Spleen (tissue), 11 donors: Measurements from ENCODE around the gene GSE1. TPM values are rescaled to one million over a fixed set of nuclear protein-coding genes. Genes with fewer than 3 reads are reported as not detected.

Experiments used
- DNase-seq: peaks from one replicate; pipeline ENCODE4 v3.0.0-alpha.2; 2020
- H3K27ac ChIP-seq, 8 donors: fragments of 200-600 bp; sonication (generic) in 7 of 8; 1 replicate in 4 of 8; 2 replicates in 4 of 8; pipeline versions ENCODE4 v1.5.0 to v1.8.0; 2016 to 2021; ENCODE audit warnings: inconsistent platforms in 4 of 8, mild to moderate bottlenecking in 4 of 8, moderate library complexity in 1 of 8
- H3K27me3 ChIP-seq, 7 donors: fragments of 200-600 bp; sonication (generic) in 6 of 7; replicated peaks in 1 of 7; 1 replicate in 4 of 7; 2 replicates in 3 of 7; pipeline versions ENCODE4 v1.5.0 to v1.8.0; 2016 to 2021; ENCODE audit warnings: inconsistent platforms in 3 of 7, mild to moderate bottlenecking in 1 of 7
- H3K36me3 ChIP-seq, 6 donors: fragments of 200-600 bp; sonication (generic) in 5 of 6; 1 replicate in 4 of 6; 2 replicates in 2 of 6; pipeline versions ENCODE4 v1.5.0 to v1.8.0; 2016 to 2021; ENCODE audit warnings: inconsistent platforms in 2 of 6
- H3K4me1 ChIP-seq, 6 donors: fragments of 200-600 bp; sonication (generic) in 5 of 6; 1 replicate in 3 of 6; 2 replicates in 3 of 6; pipeline versions ENCODE4 v1.5.0 to v1.8.0; 2016 to 2021; ENCODE audit warnings: inconsistent platforms in 3 of 6
- H3K4me3 ChIP-seq, 8 donors: fragments of 200-600 bp; sonication (generic) in 7 of 8; 1 replicate in 4 of 8; 2 replicates in 4 of 8; pipeline versions ENCODE4 v1.5.0 to v1.8.0; 2016 to 2021; ENCODE audit warnings: inconsistent platforms in 4 of 8, mild to moderate bottlenecking in 4 of 8, moderate library complexity in 2 of 8
- H3K9me3 ChIP-seq, 8 donors: fragments of 200-600 bp; sonication (generic) in 7 of 8; 1 replicate in 4 of 8; 2 replicates in 4 of 8; pipeline versions ENCODE4 v1.5.0 to v1.8.0; 2016 to 2021; ENCODE audit warnings: inconsistent platforms in 4 of 8
- CTCF ChIP-seq, 11 experiments: fragments of 200-600 bp in 7 of 11; fragments of 450-650 bp in 4 of 11; sonication (generic) in 4 of 11; IDR thresholded peaks in 8 of 11; conservative IDR thresholded peaks in 3 of 11; 1 replicate in 7 of 11; 2 replicates in 4 of 11; pipeline versions ENCODE4 v1.4.0 to v1.8.0; 2016 to 2021; ENCODE audit warnings: antibody characterized with exemption in 11 of 11, inconsistent platforms in 4 of 11, mild to moderate bottlenecking in 1 of 11
- POLR2A ChIP-seq, 3 donors: fragments of 450-650 bp; IDR thresholded peaks; one replicate each; pipeline ENCODE4 v1.5.1; 2017; ENCODE audit warnings: antibody characterized with exemption in 3 of 3, mild to moderate bottlenecking in 1 of 3
- POLR2AphosphoS5 ChIP-seq, 3 donors: sonication (generic); formaldehyde crosslinking; IDR thresholded peaks; one replicate each; pipeline ENCODE4 v1.5.1; 2017; ENCODE audit warnings: antibody characterized with exemption in 3 of 3
- WGBS, 5 donors: extraction: QIAGEN DNeasy Blood & Tissue Kit in 3 of 5; methylation state at CpG; one replicate each; pipeline versions ENCODE4 v1.1.5 to v1.1.7; 2013 to 2018; 5-methylcytosine and 5-hydroxymethylcytosine counted together
- intact Hi-C: fragments of 100-400 bp; cut with DNase I; formaldehyde crosslinking; loops from one replicate; pipeline ENCODE4 v1.15.0; 2023; ENCODE audit warnings: low total_unique reads
- polyA plus RNA-seq, 3 donors: library from polyadenylated mRNA; stranded (reverse); fragments of 200-250 nt; gene quantifications; one replicate each; pipeline ENCODE4 v1.2.1, GENCODE V29; 2013
- total RNA-seq, 7 donors: library from RNA; depleted of rRNA in 3 of 7; stranded (reverse); fragments of >200 nt in 3 of 7; fragmentation: NEBNext Ultra II Directional in 4 of 7; extraction: Animal tissue kit (Norgen Biotek cat#: 25700) in 4 of 7; gene quantifications; one replicate each; pipeline versions ENCODE4 v1.1.0 to v1.2.1, GENCODE V29; 2016 to 2021
- donor health status: healthy with polysubstance abuse.
- donor health status: DM: no; HTN: no; CAD: no; lungs with moderate emphysema.
- donor health status: DM: no; HTN: no; CAD: no.
- donor health status: Bipolar disorder and iron deficiency.
- donor health status: healthy.
- donor health status: DM: no; HTN: no; CAD: no.
- donor health status: DM: yes; HTN: yes; CAD: no.

GSE1 gene
- total and polyA plus RNA-seq, 10 donors = 7.4 to 121 (median 86.3) TPM

GRCh38 chr16:85565340-85565739, 47.8 kb upstream of the GSE1 start:
- Histone ChIP-seq H3K27me3 (no peaks in the 10 kb centered on the region), H3K4me1 (peaks cover 48 to 100% (median 90%) of the 10 kb centered on the region in 6 donors), H3K4me3 (no peak overlapping the region), H3K36me3 (no peaks in the 10 kb centered on the region), H3K27ac (peak overlapping the region in 4 of 8 donors; percentile 54 to 89 (median 82)), H3K9me3 (no peaks in the 10 kb centered on the region)
- DNase-seq = no peak
- WGBS, 5 donors = 62 to 70% (median 66%) methylated on average over 9 of the region's 9 CpGs
- intact Hi-C loops = no loop called here
- TF ChIP-seq POLR2A (IDR thresholded peaks at IDR 0.05) (no peak), CTCF (IDR thresholded peaks at IDR 0.05 in 8 of 11, conservative IDR thresholded peaks at IDR 0.05 in 3 of 11) (no peak), POLR2AphosphoS5 (IDR thresholded peaks at IDR 0.05) (no peak)

GRCh38 chr16:85565801-85566526, 47.2 kb upstream of the GSE1 start:
- H3K27me3 ChIP-seq = no peaks in the 10 kb centered on the region
- peak overlapping the region in 6 of 8 donors; percentile 22 to 89 (median 67) for H3K27ac ChIP-seq
- WGBS, 5 donors = 80 to 89% (median 88%) methylated on average over 23 of the region's 23 CpGs
- intact Hi-C loops = no loop called here
- no peak overlapping the region for H3K4me3 ChIP-seq
- no peak for DNase-seq
- TF ChIP-seq POLR2AphosphoS5 (IDR thresholded peaks at IDR 0.05) (peak in 1 of 3 donors; percentile 33), POLR2A (IDR thresholded peaks at IDR 0.05) (no peak), CTCF (IDR thresholded peaks at IDR 0.05 in 8 of 11, conservative IDR thresholded peaks at IDR 0.05 in 3 of 11) (no peak)
- peaks cover 54 to 100% (median 93%) of the 10 kb centered on the region in 6 donors for H3K4me1 ChIP-seq
- H3K36me3 ChIP-seq = no peaks in the 10 kb centered on the region
- H3K9me3 ChIP-seq = no peaks in the 10 kb centered on the region

GRCh38 chr16:85566561-85567100, 46.5 kb upstream of the GSE1 start:
- 53 to 63% (median 59%) methylated on average over 16 to 19 of the region's 19 CpGs for WGBS, 5 donors
- no peaks in the 10 kb centered on the region for H3K36me3 ChIP-seq
- intact Hi-C loops = no loop called here
- no peaks in the 10 kb centered on the region for H3K9me3 ChIP-seq
- H3K4me1 ChIP-seq = peaks cover 55 to 100% (median 94%) of the 10 kb centered on the region in 6 donors
- no peaks in the 10 kb centered on the region for H3K27me3 ChIP-seq
- peak overlapping the region in 6 of 8 donors; percentile 22 to 89 (median 82) for H3K27ac ChIP-seq
- no peak overlapping the region for H3K4me3 ChIP-seq
- no peak for DNase-seq
- TF ChIP-seq CTCF (IDR thresholded peaks at IDR 0.05 in 8 of 11, conservative IDR thresholded peaks at IDR 0.05 in 3 of 11) (no peak), POLR2A (IDR thresholded peaks at IDR 0.05) (no peak), POLR2AphosphoS5 (IDR thresholded peaks at IDR 0.05) (no peak)
